GM18868 (cell line): ENCODE results near the gene SIVA1.

ENCODE experiments used
- ATAC-seq: cut with Tn5 transposase; IDR thresholded peaks from one replicate; pipeline ENCODE4 v1.9.1; 2021; ENCODE audit warnings: mild to moderate bottlenecking, moderate library complexity; ENCODE audit not compliant: unreplicated experiment

SIVA1 gene

GRCh38 chr14:104734051-104734587 lies 18.8 kb upstream of the SIVA1 start:
- no peak for ATAC-seq

GRCh38 chr14:104734601-104734990 lies 18.4 kb upstream of the SIVA1 start:
- no peak for ATAC-seq

- no peak for ATAC-seq
Measured at GRCh38 chr14:104734991-104735779, 17.8 kb upstream of the SIVA1 start.

GRCh38 chr14:104735830-104736642 lies 16.9 kb upstream of the SIVA1 start:
- ATAC-seq: no peak

- ATAC-seq: no peak
Measured at GRCh38 chr14:104738375-104739019, 14.4 kb upstream of the SIVA1 start.

- no peak for ATAC-seq
Measured at GRCh38 chr14:104739026-104739425, 13.9 kb upstream of the SIVA1 start.

- no peak for ATAC-seq
Measured at GRCh38 chr14:104739546-104740516, 13.1 kb upstream of the SIVA1 start.

- no peak for ATAC-seq
Measured at GRCh38 chr14:104741108-104741802, 11.7 kb upstream of the SIVA1 start.

GRCh38 chr14:104741803-104742251 lies 11.1 kb upstream of the SIVA1 start:
- ATAC-seq: no peak

GRCh38 chr14:104742586-104743455 lies 10.1 kb upstream of the SIVA1 start:
- ATAC-seq: no peak

GRCh38 chr14:104743461-104744380 lies 9.2 kb upstream of the SIVA1 start:
- ATAC-seq: no peak

GRCh38 chr14:104744484-104744883 lies 8.5 kb upstream of the SIVA1 start:
- ATAC-seq: no peak

- ATAC-seq: no peak
Measured at GRCh38 chr14:104745431-104745830, 7.5 kb upstream of the SIVA1 start.

GRCh38 chr14:104746071-104746545 lies 6.8 kb upstream of the SIVA1 start:
- ATAC-seq: no peak

- no peak for ATAC-seq
Measured at GRCh38 chr14:104746934-104747481, 5.9 kb upstream of the SIVA1 start.

GRCh38 chr14:104747876-104748275 lies 5.1 kb upstream of the SIVA1 start:
- no peak for ATAC-seq

GRCh38 chr14:104749111-104749649 lies 3.8 kb upstream of the SIVA1 start:
- ATAC-seq: no peak
